OCI-LY7 (cell line): ENCODE data around the gene CABLES1. TPM values are rescaled to one million over a fixed set of nuclear protein-coding genes. Genes with fewer than 3 reads are reported as not detected.

Source experiments
- BruUV-seq: library from RNA; stranded (reverse); fragments of 400-500 nt; replicated peaks from 2 replicates; lab custom pipeline; 2021; lab: Mats Ljungman, UMichigan
- CTCF ChIA-PET: fragments of 300-600 bp; sonication (Branson Sonifier 250); formaldehyde crosslinking; loops from one replicate; lab custom pipeline; 2022; ENCODE audit warnings: antibody characterized with exemption; ENCODE audit not compliant: unreplicated experiment; lab: Charles Lee
- POLR2A ChIA-PET: fragments of 300-600 bp; sonication (Branson Sonifier 250); formaldehyde crosslinking; loops from one replicate; lab custom pipeline; 2022; ENCODE audit warnings: antibody characterized with exemption; lab: Charles Lee
- DNase-seq: peaks from one replicate; pipeline ENCODE4 v3.0.0-alpha.2; 2015; ENCODE audit warnings: low spot score
- H2AFZ ChIP-seq: fragments of 200-600 bp; sonication (generic), shearing (Covaris generic); 2 replicates; pipeline ENCODE4 v1.6.1; 2014; ENCODE audit warnings: mild to moderate bottlenecking, antibody characterized with exemption, low read length, moderate library complexity
- H3K27ac ChIP-seq: fragments of 200-600 bp; sonication (generic); 2 replicates; pipeline ENCODE4 v1.5.1; 2014; ENCODE audit warnings: mixed run types, low read depth, mild to moderate bottlenecking, moderate library complexity, low read length, inconsistent platforms; ENCODE audit not compliant: poor library complexity, severe bottlenecking
- H3K36me3 ChIP-seq: fragments of 200-600 bp; sonication (generic); 2 replicates; pipeline ENCODE4 v1.6.1; 2014; ENCODE audit warnings: mild to moderate bottlenecking, antibody characterized with exemption, low read length, moderate library complexity, mixed read lengths; ENCODE audit not compliant: insufficient read depth
- H3K4me1 ChIP-seq: fragments of 200-600 bp; sonication (generic); 2 replicates; pipeline ENCODE4 v1.5.1; 2014; ENCODE audit warnings: mild to moderate bottlenecking, low read length; ENCODE audit not compliant: insufficient read depth, poor library complexity, severe bottlenecking
- H3K4me2 ChIP-seq: fragments of 200-600 bp; sonication (generic); 2 replicates; pipeline ENCODE4 v1.6.1; 2014; ENCODE audit warnings: mild to moderate bottlenecking, low read length
- H3K4me3 ChIP-seq: fragments of 200-600 bp; sonication (generic); 2 replicates; pipeline ENCODE4 v1.5.1; 2014; ENCODE audit warnings: mild to moderate bottlenecking, low read depth, low read length; ENCODE audit not compliant: poor library complexity, severe bottlenecking
- H3K79me2 ChIP-seq: fragments of 200-600 bp; sonication (generic); 2 replicates; pipeline ENCODE4 v1.6.1; 2016; ENCODE audit warnings: low read depth, mild to moderate bottlenecking, low read length, moderate library complexity, mixed read lengths; ENCODE audit not compliant: insufficient read depth
- H3K9me2 ChIP-seq: fragments of 200-600 bp; sonication (generic); 2 replicates; pipeline ENCODE4 v1.6.1; 2016; ENCODE audit warnings: mild to moderate bottlenecking, low read length, mixed read lengths; ENCODE audit not compliant: insufficient read depth
- H3K9me3 ChIP-seq: fragments of 200-600 bp; sonication (generic); 2 replicates; pipeline ENCODE4 v1.6.1; 2014; ENCODE audit warnings: mild to moderate bottlenecking, mixed run types, low read length, mixed read lengths
- H4K20me1 ChIP-seq: fragments of 200-600 bp; sonication (generic); 2 replicates; pipeline ENCODE4 v1.6.1; 2014; ENCODE audit warnings: mild to moderate bottlenecking, antibody characterized with exemption, low read length, moderate library complexity, mixed read lengths; ENCODE audit not compliant: insufficient read depth
- EZH2phosphoT487 ChIP-seq: fragments of 200-600 bp; sonication (generic); IDR thresholded peaks from 2 replicates; pipeline ENCODE4 v1.6.1; 2018; ENCODE audit warnings: low read depth, borderline replicate concordance, mild to moderate bottlenecking, mixed run types, antibody characterized with exemption, low read length, moderate library complexity, mixed read lengths
- intact Hi-C: fragments of 100-400 bp; cut with micrococcal nuclease; formaldehyde crosslinking; loops from one replicate; pipeline ENCODE4 v1.10.0; 2022; ENCODE audit not compliant: unreplicated experiment
- total RNA-seq, 2 experiments: library from RNA; depleted of rRNA in 1 of 2; stranded (reverse); fragments of >200 nt in 1 of 2; shearing (Covaris generic) in 1 of 2; gene quantifications; 2 replicates each; pipeline ENCODE4 v1.2.3, GENCODE V29; 2014 to 2022
- TF ChIP-seq, protein P1 (sequence below): fragments of 200-600 bp; sonication (generic); conservative IDR thresholded peaks from 2 replicates; pipeline ENCODE4 v1.5.1; 2014; ENCODE audit warnings: mild to moderate bottlenecking, antibody characterized with exemption, low read length, moderate library complexity, mixed read lengths

Gene CABLES1
- total RNA-seq, 2 experiments from 2014 or later, result 20.6 to 28.7 TPM

DNA sequence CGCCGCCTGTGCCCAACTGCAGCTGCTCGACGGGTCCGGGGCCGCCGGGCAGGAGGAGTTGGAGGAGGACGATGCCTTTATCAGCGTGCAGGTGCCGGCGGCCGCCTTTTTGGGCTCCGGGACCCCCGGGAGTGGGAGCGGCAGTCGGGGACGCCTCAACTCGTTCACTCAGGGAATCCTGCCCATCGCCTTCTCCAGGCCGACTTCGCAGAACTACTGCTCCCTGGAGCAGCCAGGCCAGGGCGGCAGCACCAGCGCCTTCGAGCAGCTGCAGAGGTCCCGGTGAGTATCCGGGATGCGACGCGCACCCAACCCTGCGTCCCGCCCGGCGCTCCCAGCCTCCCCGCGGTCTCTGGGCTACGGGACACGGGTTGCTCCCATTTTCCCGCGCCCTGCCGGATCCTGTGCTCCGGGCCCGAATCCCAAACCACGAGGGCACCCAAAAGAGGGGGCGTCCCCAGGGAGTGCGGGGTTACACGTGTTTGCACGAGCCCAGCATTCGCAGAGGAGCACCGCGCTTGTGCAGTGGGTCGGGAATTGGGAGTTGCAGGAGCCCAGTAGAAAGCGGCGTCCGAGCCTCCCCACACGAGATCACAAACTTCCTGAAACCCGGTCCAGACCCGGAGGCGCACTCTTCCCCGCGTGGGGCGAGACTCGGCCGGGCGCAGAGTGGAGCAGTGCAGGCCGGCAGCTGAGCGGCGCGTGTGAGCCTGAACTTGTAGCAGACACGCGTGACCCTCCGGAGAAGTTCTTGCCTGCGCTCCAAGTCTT, 1.2 kb downstream of the CABLES1 start:
- peak overlapping the region; percentile 76 for H3K4me3 ChIP-seq
- no TSS peak for BruUV-seq
- CTCF ChIA-PET, result no interaction called here
- H3K36me3 ChIP-seq, result peaks cover 19% of the 10 kb centered on the region
- intact Hi-C loops, result loop anchor here (5.0 kb wide), 1 partner anchor 451 kb away; the partner anchor contains the start of gene NPC1
- H4K20me1 ChIP-seq, result no peaks in the 10 kb centered on the region
- no peak for DNase-seq
- peaks cover 54% of the 10 kb centered on the region; the same call in 1 of the 2 replicates for H3K79me2 ChIP-seq
- peaks cover 69% of the 10 kb centered on the region for H3K4me1 ChIP-seq
- peak overlapping the region; percentile 25 for H3K27ac ChIP-seq
- H2AFZ ChIP-seq, result no peak overlapping the region
- no peak for TF ChIP-seq EZH2phosphoT487
- TF ChIP-seq, protein P1, sequence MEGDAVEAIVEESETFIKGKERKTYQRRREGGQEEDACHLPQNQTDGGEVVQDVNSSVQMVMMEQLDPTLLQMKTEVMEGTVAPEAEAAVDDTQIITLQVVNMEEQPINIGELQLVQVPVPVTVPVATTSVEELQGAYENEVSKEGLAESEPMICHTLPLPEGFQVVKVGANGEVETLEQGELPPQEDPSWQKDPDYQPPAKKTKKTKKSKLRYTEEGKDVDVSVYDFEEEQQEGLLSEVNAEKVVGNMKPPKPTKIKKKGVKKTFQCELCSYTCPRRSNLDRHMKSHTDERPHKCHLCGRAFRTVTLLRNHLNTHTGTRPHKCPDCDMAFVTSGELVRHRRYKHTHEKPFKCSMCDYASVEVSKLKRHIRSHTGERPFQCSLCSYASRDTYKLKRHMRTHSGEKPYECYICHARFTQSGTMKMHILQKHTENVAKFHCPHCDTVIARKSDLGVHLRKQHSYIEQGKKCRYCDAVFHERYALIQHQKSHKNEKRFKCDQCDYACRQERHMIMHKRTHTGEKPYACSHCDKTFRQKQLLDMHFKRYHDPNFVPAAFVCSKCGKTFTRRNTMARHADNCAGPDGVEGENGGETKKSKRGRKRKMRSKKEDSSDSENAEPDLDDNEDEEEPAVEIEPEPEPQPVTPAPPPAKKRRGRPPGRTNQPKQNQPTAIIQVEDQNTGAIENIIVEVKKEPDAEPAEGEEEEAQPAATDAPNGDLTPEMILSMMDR, result no peak
- no peaks in the 10 kb centered on the region for H3K9me2 ChIP-seq
- POLR2A ChIA-PET, result interaction anchor here (0.7 to 3.8 kb wide), 3 partner anchors 88 to 254 kb away, joined by 3 to 21 read pairs (median 3); no protein-coding TSS in a partner anchor
- peak overlapping the region; percentile 90 for H3K4me2 ChIP-seq
- H3K9me3 ChIP-seq, result no peaks in the 10 kb centered on the region

DNA sequence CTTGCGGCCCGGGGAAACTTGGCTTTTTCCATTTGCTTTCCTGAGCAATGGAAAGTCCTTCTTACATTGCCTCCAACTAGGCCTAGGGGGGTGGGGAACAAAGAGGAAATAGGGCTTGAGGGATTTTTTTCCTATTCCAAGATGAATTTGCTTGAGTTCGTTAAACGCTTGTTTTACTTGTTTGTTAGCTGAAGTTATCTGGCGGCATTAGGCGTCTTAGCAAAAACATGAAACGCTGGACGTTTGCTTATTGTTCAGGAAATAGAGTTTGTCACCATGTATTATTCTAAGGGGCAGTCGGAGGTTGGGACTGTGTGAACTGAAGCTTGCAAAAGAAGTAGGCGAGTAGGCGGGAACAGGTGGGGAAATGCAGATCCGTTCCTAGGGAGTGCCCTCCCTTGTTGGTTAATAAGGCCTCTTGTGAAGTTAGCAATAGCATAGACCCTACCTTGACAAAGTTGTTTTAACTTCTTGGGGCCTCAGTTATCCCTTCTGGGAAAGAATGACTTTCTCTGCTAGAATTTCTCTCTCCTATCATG, 1.9 kb downstream of the CABLES1 start:
- peak; percentile 39 for DNase-seq
- no peaks in the 10 kb centered on the region for H4K20me1 ChIP-seq
- peak overlapping the region; percentile 76 for H3K4me3 ChIP-seq
- H3K9me2 ChIP-seq, result no peaks in the 10 kb centered on the region
- intact Hi-C loops, result loop anchor here (5.0 kb wide), 1 partner anchor 450 kb away; the partner anchor contains the start of gene NPC1
- TF ChIP-seq, protein P1, result no peak
- H3K79me2 ChIP-seq, result peaks cover 60% of the 10 kb centered on the region; the same call in 1 of the 2 replicates
- TSS peak; percentile 49 for BruUV-seq
- peak overlapping the region; percentile 25 for H3K27ac ChIP-seq
- ChIA-PET POLR2A (interaction anchor here (0.7 to 1.9 kb wide), 4 partner anchors 18 to 254 kb away, joined by 3 to 6 read pairs (median 4); no protein-coding TSS in a partner anchor), CTCF (no interaction called here)
- H3K4me2 ChIP-seq, result peak overlapping the region; percentile 90
- H3K4me1 ChIP-seq, result peaks cover 70% of the 10 kb centered on the region
- H3K9me3 ChIP-seq, result no peaks in the 10 kb centered on the region
- H2AFZ ChIP-seq, result no peak overlapping the region; the same call in 1 of the 2 replicates
- peaks cover 19% of the 10 kb centered on the region for H3K36me3 ChIP-seq
